Kidney epithelial cell (primary cell): ENCODE measurements around the gene INMT. TPM values are rescaled to one million over a fixed set of nuclear protein-coding genes. Genes with fewer than 3 reads are reported as not detected.

Experiments used
- DNase-seq: peaks from one replicate; pipeline ENCODE4 v3.0.0-alpha.2; 2010; ENCODE audit warnings: low read depth
- H3K27me3 ChIP-seq: 2 replicates; pipeline ENCODE4 v1.6.0; 2011; ENCODE audit warnings: low read length; ENCODE audit not compliant: control insufficient read depth, insufficient read depth
- H3K36me3 ChIP-seq: 2 replicates; pipeline ENCODE4 v1.5.1; 2011; ENCODE audit warnings: low read length; ENCODE audit not compliant: control insufficient read depth, insufficient read depth
- H3K4me3 ChIP-seq: 2 replicates; pipeline ENCODE4 v1.5.1; 2011; ENCODE audit warnings: low read depth, mild to moderate bottlenecking, control low read depth, low read length
- CTCF ChIP-seq: IDR thresholded peaks from 2 replicates; pipeline ENCODE4 v1.5.1; 2011; ENCODE audit warnings: mild to moderate bottlenecking, moderate library complexity, low read length, control low read depth, inconsistent platforms; ENCODE audit not compliant: insufficient read depth, poor library complexity, severe bottlenecking
- total RNA-seq: library from RNA; depleted of rRNA; stranded (reverse); fragments of >200 nt; gene quantifications from 2 replicates; pipeline ENCODE4 v1.2.3, GENCODE V29; 2015

Gene INMT
- total RNA-seq, 1 donor from 2014 or later, result not detected

GRCh38 chr7:30706908-30707307 lies 45.0 kb upstream of the INMT start:
- no peak for DNase-seq
- no peaks in the 10 kb centered on the region for H3K36me3 ChIP-seq
- TF ChIP-seq CTCF, result no peak

GRCh38 chr7:30707391-30708357 lies 44.3 kb upstream of the INMT start:
- no peak for DNase-seq
- Histone ChIP-seq H3K27me3 (peaks cover 4% of the 10 kb centered on the region), H3K36me3 (no peaks in the 10 kb centered on the region), H3K4me3 (no peak overlapping the region)
- no peak for TF ChIP-seq CTCF

More at GRCh38 chr7:30706908-30707307, 45.0 kb upstream of the INMT start:
- Histone ChIP-seq H3K27me3 (peaks cover 4% of the 10 kb centered on the region), H3K4me3 (no peak overlapping the region)

- Histone ChIP-seq H3K4me3 (no peak overlapping the region), H3K27me3 (peaks cover 4% of the 10 kb centered on the region), H3K36me3 (no peaks in the 10 kb centered on the region)
- no peak for DNase-seq
- no peak for TF ChIP-seq CTCF
Observed at GRCh38 chr7:30708412-30708811, 43.5 kb upstream of the INMT start.

GRCh38 chr7:30708983-30709382 lies 43.0 kb upstream of the INMT start:
- no peak for TF ChIP-seq CTCF
- no peaks in the 10 kb centered on the region for H3K36me3 ChIP-seq
- no peak overlapping the region for H3K4me3 ChIP-seq
- no peak for DNase-seq
- peaks cover 4% of the 10 kb centered on the region for H3K27me3 ChIP-seq

- H3K36me3 ChIP-seq, result no peaks in the 10 kb centered on the region
- peaks cover 4% of the 10 kb centered on the region for H3K27me3 ChIP-seq
- no peak for DNase-seq
- no peak for TF ChIP-seq CTCF
- H3K4me3 ChIP-seq, result no peak overlapping the region
Observed at GRCh38 chr7:30709549-30709948, 42.4 kb upstream of the INMT start.
